NOMO-1 treated with dmso at 0.1 percent for 144 hours (cell line): ENCODE measurements around the gene SNRPB2.

ENCODE experiments used
- DNase-seq: peaks from one replicate; lab custom pipeline; 2025; ENCODE audit not compliant: unreplicated experiment; lab: John Stamatoyannopoulos, UW

The SNRPB2 gene

GRCh38 chr20:16785226-16785625, 55.4 kb downstream of the SNRPB2 start:
- DNase-seq, result no peak
